ENCODE data around the gene GSG1L.
"Not testable (repeated sequence)": the region's sequence is repeated elsewhere in the genome, so short reads cannot be mapped to it uniquely, and the experiment has no call there.

Gene GSG1L

DNA sequence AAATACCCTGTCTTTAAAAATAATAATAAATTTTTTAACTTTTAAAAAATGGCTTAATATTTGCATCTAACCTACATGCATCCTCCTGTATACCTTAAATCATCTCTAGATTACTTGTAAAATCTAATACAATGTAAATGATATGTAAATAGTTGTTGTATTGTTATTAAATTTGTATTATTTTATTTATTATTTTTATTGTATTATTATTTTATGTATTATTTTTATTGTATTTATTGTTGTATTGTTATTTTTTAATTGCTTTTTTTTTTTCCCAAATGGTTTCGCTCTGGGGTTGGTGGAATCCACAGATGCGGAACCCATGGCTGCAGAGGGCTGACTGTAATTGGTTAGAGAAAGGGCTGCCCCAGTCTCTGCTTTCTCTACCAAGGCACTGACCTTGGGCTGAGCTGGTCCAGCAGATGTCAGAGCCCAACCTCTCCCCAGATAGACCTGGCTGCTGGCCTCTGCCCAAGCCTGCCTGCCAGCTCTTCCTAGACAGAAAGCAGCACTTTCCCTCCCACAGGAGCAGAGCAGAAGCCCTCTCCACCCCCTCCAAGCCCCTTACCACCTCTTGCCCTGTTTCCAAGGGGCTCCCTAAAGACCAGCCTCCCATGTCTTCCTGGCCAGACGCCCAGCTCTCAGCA is 183.8 kb downstream of the GSG1L start:
- Histone ChIP-seq H4K20me1 (ENCODE audit: insufficient read depth) (no peaks in the 10 kb centered on the region), H3K4me3 (IDR thresholded peaks at IDR 0.05; ENCODE audit: insufficient read depth, low read depth, low read length) (no peak overlapping the region), H3K4me2 (no peak overlapping the region), H3K27ac (no peak overlapping the region), H2AFZ (ENCODE audit: low read depth) (no peak overlapping the region), H3K9ac (no peak overlapping the region), H3K4me1 (ENCODE audit: low read depth, poor library complexity, severe bottlenecking) (no peaks in the 10 kb centered on the region), H3K27me3 (ENCODE audit: insufficient read depth, low read depth) (no peaks in the 10 kb centered on the region), H3K36me3 (ENCODE audit: insufficient read depth) (no peaks in the 10 kb centered on the region), H3K79me2 (ENCODE audit: insufficient read depth, low read depth) (no peaks in the 10 kb centered on the region)
- TF ChIP-seq, protein P1, sequence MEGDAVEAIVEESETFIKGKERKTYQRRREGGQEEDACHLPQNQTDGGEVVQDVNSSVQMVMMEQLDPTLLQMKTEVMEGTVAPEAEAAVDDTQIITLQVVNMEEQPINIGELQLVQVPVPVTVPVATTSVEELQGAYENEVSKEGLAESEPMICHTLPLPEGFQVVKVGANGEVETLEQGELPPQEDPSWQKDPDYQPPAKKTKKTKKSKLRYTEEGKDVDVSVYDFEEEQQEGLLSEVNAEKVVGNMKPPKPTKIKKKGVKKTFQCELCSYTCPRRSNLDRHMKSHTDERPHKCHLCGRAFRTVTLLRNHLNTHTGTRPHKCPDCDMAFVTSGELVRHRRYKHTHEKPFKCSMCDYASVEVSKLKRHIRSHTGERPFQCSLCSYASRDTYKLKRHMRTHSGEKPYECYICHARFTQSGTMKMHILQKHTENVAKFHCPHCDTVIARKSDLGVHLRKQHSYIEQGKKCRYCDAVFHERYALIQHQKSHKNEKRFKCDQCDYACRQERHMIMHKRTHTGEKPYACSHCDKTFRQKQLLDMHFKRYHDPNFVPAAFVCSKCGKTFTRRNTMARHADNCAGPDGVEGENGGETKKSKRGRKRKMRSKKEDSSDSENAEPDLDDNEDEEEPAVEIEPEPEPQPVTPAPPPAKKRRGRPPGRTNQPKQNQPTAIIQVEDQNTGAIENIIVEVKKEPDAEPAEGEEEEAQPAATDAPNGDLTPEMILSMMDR (conservative IDR thresholded peaks at IDR 0.05; ENCODE audit: low read depth, low read length) = no peak

DNA sequence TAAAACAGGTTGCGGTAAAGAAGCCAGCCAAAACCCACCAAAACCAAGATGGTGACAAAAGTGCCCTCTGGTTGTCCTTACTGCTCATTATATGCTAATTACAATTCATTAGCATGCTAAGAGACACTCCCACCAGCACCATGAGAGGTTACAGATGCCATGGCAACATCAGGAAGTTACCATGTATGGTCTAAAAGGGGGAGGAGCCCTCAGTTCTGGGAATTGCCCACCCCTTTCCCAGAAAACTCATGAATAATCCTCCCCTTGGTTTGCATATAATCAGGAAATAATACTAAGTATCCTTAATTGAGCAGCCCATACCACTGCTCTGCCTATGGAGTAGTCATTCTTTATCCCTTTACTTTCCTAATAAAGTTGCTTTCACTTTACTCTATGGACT is 190.9 kb downstream of the GSG1L start:
- not testable (repeated sequence) for H2AFZ ChIP-seq (ENCODE audit: low read depth); H3K79me2 ChIP-seq (ENCODE audit: insufficient read depth, low read depth); H3K4me2 ChIP-seq; H3K4me3 ChIP-seq (IDR thresholded peaks at IDR 0.05; ENCODE audit: insufficient read depth, low read depth, low read length); H3K27ac ChIP-seq; H3K4me1 ChIP-seq (ENCODE audit: low read depth, poor library complexity, severe bottlenecking); H4K20me1 ChIP-seq (ENCODE audit: insufficient read depth); H3K36me3 ChIP-seq (ENCODE audit: insufficient read depth); H3K27me3 ChIP-seq (ENCODE audit: insufficient read depth, low read depth); H3K9ac ChIP-seq

DNA sequence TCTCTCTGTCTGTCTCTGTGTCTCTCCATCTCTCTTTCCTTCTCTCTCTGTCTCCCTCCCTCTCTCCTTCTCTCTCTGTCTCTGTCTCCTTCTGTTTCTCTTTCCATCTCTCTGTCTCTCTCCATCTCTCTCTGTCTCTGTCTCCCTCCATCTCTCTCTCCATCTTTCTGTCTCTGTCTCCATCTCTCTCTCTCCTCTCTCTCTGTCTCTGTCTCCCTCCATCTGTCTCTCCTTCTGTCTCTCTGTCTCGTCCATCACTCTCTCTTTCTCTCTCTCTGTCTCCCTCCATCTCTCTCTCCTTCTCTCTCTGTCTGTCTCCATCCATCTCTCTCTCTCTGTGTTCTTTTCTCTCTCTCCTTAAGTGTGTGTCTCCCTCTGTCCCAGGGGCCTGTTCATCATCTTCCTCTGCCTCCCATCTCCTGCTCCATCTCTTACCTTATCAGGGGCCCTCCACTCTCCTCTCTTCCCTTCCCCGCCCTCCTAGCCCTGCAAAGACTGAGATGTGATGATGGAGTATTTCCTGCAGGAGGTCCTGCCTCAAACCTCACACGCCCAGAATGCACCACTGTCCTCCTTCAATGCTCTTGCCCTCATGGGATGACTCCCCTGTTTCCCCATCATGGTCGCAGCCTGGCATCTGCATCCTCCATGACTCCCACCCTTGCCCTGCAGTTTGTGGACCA is 193.3 kb downstream of the GSG1L start:
- TF ChIP-seq, protein P1 (conservative IDR thresholded peaks at IDR 0.05; ENCODE audit: low read depth, low read length) = no peak
- no peak overlapping the region for H3K4me2 ChIP-seq
- H3K4me1 ChIP-seq (ENCODE audit: low read depth, poor library complexity, severe bottlenecking) = no peaks in the 10 kb centered on the region
- H3K36me3 ChIP-seq (ENCODE audit: insufficient read depth) = no peaks in the 10 kb centered on the region
- no peak overlapping the region for H2AFZ ChIP-seq (ENCODE audit: low read depth)
- H3K27me3 ChIP-seq (ENCODE audit: insufficient read depth, low read depth) = no peaks in the 10 kb centered on the region
- H3K9ac ChIP-seq = no peak overlapping the region
- no peak overlapping the region for H3K4me3 ChIP-seq (IDR thresholded peaks at IDR 0.05; ENCODE audit: insufficient read depth, low read depth, low read length)
- no peaks in the 10 kb centered on the region for H4K20me1 ChIP-seq (ENCODE audit: insufficient read depth)
- H3K79me2 ChIP-seq (ENCODE audit: insufficient read depth, low read depth) = no peaks in the 10 kb centered on the region
- H3K27ac ChIP-seq = no peak overlapping the region

DNA sequence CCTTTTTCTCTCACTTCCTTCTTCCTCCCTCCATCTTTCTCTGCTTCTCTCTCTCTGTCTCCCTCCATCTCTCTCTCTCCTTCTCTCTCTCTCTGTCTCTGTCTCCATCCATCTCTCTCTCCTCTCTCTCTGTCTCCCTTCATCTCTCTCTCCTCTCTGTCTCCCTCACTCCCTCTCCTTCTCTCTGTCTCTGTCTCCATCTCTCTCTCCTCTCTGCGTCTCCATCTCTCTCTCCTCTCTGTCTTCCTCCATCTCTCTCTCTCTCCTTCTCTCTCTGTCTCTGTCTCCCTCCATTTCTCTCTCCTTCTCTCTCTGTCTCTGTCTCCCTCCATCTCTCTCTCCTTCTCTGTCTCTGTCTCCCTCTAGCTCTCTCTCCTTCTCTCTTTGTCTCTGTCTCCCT is 194.1 kb downstream of the GSG1L start:
- no peaks in the 10 kb centered on the region for H4K20me1 ChIP-seq (ENCODE audit: insufficient read depth)
- H2AFZ ChIP-seq (ENCODE audit: low read depth) = no peak overlapping the region

More for the DNA sequence above, 194.1 kb downstream of the GSG1L start:
- no peak overlapping the region for H3K27ac ChIP-seq
- H3K79me2 ChIP-seq (ENCODE audit: insufficient read depth, low read depth) = no peaks in the 10 kb centered on the region
- H3K4me3 ChIP-seq (IDR thresholded peaks at IDR 0.05; ENCODE audit: insufficient read depth, low read depth, low read length) = no peak overlapping the region
- TF ChIP-seq, protein P1 (conservative IDR thresholded peaks at IDR 0.05; ENCODE audit: low read depth, low read length) = no peak
- H3K9ac ChIP-seq = no peak overlapping the region
- H3K27me3 ChIP-seq (ENCODE audit: insufficient read depth, low read depth) = no peaks in the 10 kb centered on the region
- H3K4me2 ChIP-seq = no peak overlapping the region
- no peaks in the 10 kb centered on the region for H3K36me3 ChIP-seq (ENCODE audit: insufficient read depth)
- H3K4me1 ChIP-seq (ENCODE audit: low read depth, poor library complexity, severe bottlenecking) = no peaks in the 10 kb centered on the region
